Colonic mucosa (tissue), 4 donors: ENCODE data around the gene NAT10. TPM values are rescaled to one million over a fixed set of nuclear protein-coding genes. Genes with fewer than 3 reads are reported as not detected.
"Not testable (repeated sequence)": the region's sequence is repeated elsewhere in the genome, so short reads cannot be mapped to it uniquely, and the experiment has no call there.

Source experiments
- DNase-seq: peaks from one replicate; pipeline ENCODE4 v3.0.0-alpha.2; 2020
- H3K27ac ChIP-seq: fragments of 200-600 bp; one replicate; pipeline ENCODE4 v1.8.0; 2021
- H3K27me3 ChIP-seq: fragments of 200-600 bp; one replicate; pipeline ENCODE4 v1.8.0; 2021
- H3K36me3 ChIP-seq: fragments of 200-600 bp; one replicate; pipeline ENCODE4 v1.8.0; 2021
- H3K4me1 ChIP-seq: fragments of 200-600 bp; one replicate; pipeline ENCODE4 v1.8.0; 2021; ENCODE audit warnings: mild to moderate bottlenecking
- H3K4me3 ChIP-seq: fragments of 200-600 bp; one replicate; pipeline ENCODE4 v1.8.0; 2021
- H3K9ac ChIP-seq, 2 donors: one replicate each; pipeline ENCODE4 v1.7.0; 2013; ENCODE audit warnings: control low read depth in 2 of 2, low read depth in 2 of 2, low read length in 2 of 2
- H3K9me3 ChIP-seq: fragments of 200-600 bp; one replicate; pipeline ENCODE4 v1.8.0; 2021
- CTCF ChIP-seq: fragments of 200-600 bp; IDR thresholded peaks from one replicate; pipeline ENCODE4 v1.8.0; 2022; ENCODE audit warnings: antibody characterized with exemption, mild to moderate bottlenecking
- intact Hi-C: fragments of 100-400 bp; cut with DNase I; formaldehyde crosslinking; loops from one replicate; pipeline ENCODE4 v1.14.1; 2022
- total RNA-seq, 2 donors: library from RNA; stranded (reverse); fragmentation: NEBNext Ultra II Directional in 1 of 2; extraction: Animal tissue kit (Norgen Biotek cat#: 25700) in 1 of 2; gene quantifications; one replicate each; pipeline ENCODE4 v1.2.1, GENCODE V29; 2021
- donor health status: healthy.
- donor health status: DM: no; HTN: no; CAD: no.
- donor health status: DM: no; HTN: no; CAD: no.

The NAT10 gene
- total RNA-seq, 2 donors from 2014 or later, result 24.1 to 48.0 TPM

GRCh38 chr11:34086554-34087283 is 18.7 kb upstream of the NAT10 start:
- TF ChIP-seq CTCF, result no peak
- Histone ChIP-seq H3K4me1 (no peaks in the 10 kb centered on the region), H3K9ac (no peak overlapping the region), H3K27ac (no peak overlapping the region), H3K9me3 (no peaks in the 10 kb centered on the region), H3K27me3 (no peaks in the 10 kb centered on the region), H3K4me3 (no peak overlapping the region), H3K36me3 (peaks cover 33% of the 10 kb centered on the region)
- DNase-seq, result no peak
- intact Hi-C loops, result no loop called here

- H3K27me3 ChIP-seq, result no peaks in the 10 kb centered on the region
- H3K27ac ChIP-seq, result no peak overlapping the region
- intact Hi-C loops, result no loop called here
- DNase-seq, result no peak
- no peak overlapping the region for H3K4me3 ChIP-seq
- H3K9me3 ChIP-seq, result no peaks in the 10 kb centered on the region
- peaks cover 25% of the 10 kb centered on the region for H3K36me3 ChIP-seq
- TF ChIP-seq CTCF, result no peak
- H3K9ac ChIP-seq, result no peak overlapping the region
- no peaks in the 10 kb centered on the region for H3K4me1 ChIP-seq
These were observed 13.6 kb upstream of the NAT10 start for GRCh38 chr11:34091825-34092224.

GRCh38 chr11:34094900-34095299 is 10.5 kb upstream of the NAT10 start:
- intact Hi-C loops, H3K9ac ChIP-seq, H3K4me3 ChIP-seq, H3K27ac ChIP-seq, H3K27me3 ChIP-seq, H3K9me3 ChIP-seq, H3K4me1 ChIP-seq, DNase-seq: not testable (repeated sequence)
- peaks cover 34% of the 10 kb centered on the region for H3K36me3 ChIP-seq

- H3K9ac ChIP-seq, result no peak overlapping the region
- intact Hi-C loops, result no loop called here
- H3K27me3 ChIP-seq, result no peaks in the 10 kb centered on the region
- H3K4me3 ChIP-seq, result no peak overlapping the region
- no peak for TF ChIP-seq CTCF
- H3K4me1 ChIP-seq, result no peaks in the 10 kb centered on the region
- H3K9me3 ChIP-seq, result no peaks in the 10 kb centered on the region
- H3K27ac ChIP-seq, result no peak overlapping the region
- no peak for DNase-seq
- peaks cover 22% of the 10 kb centered on the region for H3K36me3 ChIP-seq
These were observed 6.6 kb upstream of the NAT10 start for GRCh38 chr11:34098813-34099212.

- peak overlapping the region; percentile 99 for H3K4me3 ChIP-seq
- no peaks in the 10 kb centered on the region for H3K27me3 ChIP-seq
- H3K9me3 ChIP-seq, result no peaks in the 10 kb centered on the region
- no peak for DNase-seq
- peaks cover 16% of the 10 kb centered on the region for H3K4me1 ChIP-seq
- H3K36me3 ChIP-seq, result peaks cover 7% of the 10 kb centered on the region
- peak overlapping the region; percentile 88 to 96 for H3K9ac ChIP-seq
- intact Hi-C loops, result loop anchor here (5.0 kb wide), 2 partner anchors 47 to 107 kb away; no protein-coding TSS in a partner anchor
- peak overlapping the region; percentile 93 for H3K27ac ChIP-seq
- TF ChIP-seq CTCF, result no peak
These were observed 750 bp upstream of the NAT10 start for GRCh38 chr11:34104680-34105078.

GRCh38 chr11:34105957-34106504 is 602 bp downstream of the NAT10 start:
- DNase-seq, result no peak
- Histone ChIP-seq H3K27me3 (no peaks in the 10 kb centered on the region), H3K27ac (peak overlapping the region; percentile 93), H3K9me3 (no peaks in the 10 kb centered on the region), H3K36me3 (no peaks in the 10 kb centered on the region), H3K4me3 (peak overlapping the region; percentile 99), H3K9ac (peak overlapping the region; percentile 79 to 88), H3K4me1 (peaks cover 16% of the 10 kb centered on the region)
- no peak for TF ChIP-seq CTCF
- intact Hi-C loops, result loop anchor here (5.0 kb wide), 1 partner anchor 109 kb away; no protein-coding TSS in a partner anchor
